OCI-LY1 (cell line): ENCODE results near the gene UFSP2.

Experiments
- H2AFZ ChIP-seq: fragments of 200-600 bp; sonication (generic), shearing (Covaris generic); 2 replicates; pipeline ENCODE4 v1.6.0; 2014; ENCODE audit warnings: antibody characterized with exemption, mild to moderate bottlenecking, low read length
- H3F3A ChIP-seq: fragments of 200-600 bp; sonication (generic), shearing (Covaris generic); 2 replicates; pipeline ENCODE4 v1.6.0; 2014; ENCODE audit warnings: mild to moderate bottlenecking, antibody characterized with exemption, low read length, moderate library complexity; ENCODE audit not compliant: insufficient read depth
- H3K27ac ChIP-seq: fragments of 200-600 bp; sonication (generic); 2 replicates; pipeline ENCODE4 v1.5.1; 2014; ENCODE audit warnings: low read length, mixed run types, mild to moderate bottlenecking, low read depth; ENCODE audit not compliant: poor library complexity, severe bottlenecking
- H3K27me3 ChIP-seq: fragments of 200-600 bp; sonication (generic); 2 replicates; pipeline ENCODE4 v1.6.0; 2014; ENCODE audit warnings: antibody characterized with exemption, mild to moderate bottlenecking, low read length, moderate library complexity; ENCODE audit not compliant: insufficient read depth
- H3K36me3 ChIP-seq: fragments of 200-600 bp; sonication (generic); 2 replicates; pipeline ENCODE4 v1.6.1; 2014; ENCODE audit warnings: mild to moderate bottlenecking, antibody characterized with exemption, low read length, moderate library complexity, mixed read lengths; ENCODE audit not compliant: insufficient read depth
- H3K4me1 ChIP-seq: fragments of 200-600 bp; sonication (generic); 2 replicates; pipeline ENCODE4 v1.5.1; 2014; ENCODE audit warnings: mild to moderate bottlenecking, low read length, moderate library complexity; ENCODE audit not compliant: insufficient read depth, severe bottlenecking
- H3K4me2 ChIP-seq: fragments of 200-600 bp; sonication (generic), shearing (Covaris generic); 2 replicates; pipeline ENCODE4 v1.6.1; 2014; ENCODE audit warnings: low read length
- H3K4me3 ChIP-seq: fragments of 200-600 bp; sonication (generic); 2 replicates; pipeline ENCODE4 v1.5.1; 2014; ENCODE audit warnings: low read length, low read depth, mild to moderate bottlenecking, mixed read lengths; ENCODE audit not compliant: poor library complexity, severe bottlenecking
- H3K79me2 ChIP-seq: fragments of 200-600 bp; shearing (Covaris generic); 2 replicates; pipeline ENCODE4 v1.6.1; 2016; ENCODE audit warnings: mixed run types, low read length, mixed read lengths; ENCODE audit not compliant: insufficient read depth
- H3K9ac ChIP-seq: fragments of 200-600 bp; sonication (generic), shearing (Covaris generic); 2 replicates; pipeline ENCODE4 v1.6.1; 2014; ENCODE audit warnings: mild to moderate bottlenecking, low read length, mixed read lengths
- H3K9me2 ChIP-seq: fragments of 200-600 bp; sonication (generic), shearing (Covaris generic); 2 replicates; pipeline ENCODE4 v1.6.1; 2014; ENCODE audit warnings: low read depth, mild to moderate bottlenecking, low read length, mixed read lengths
- H3K9me3 ChIP-seq: fragments of 200-600 bp; shearing (Covaris generic); 2 replicates; pipeline ENCODE4 v1.6.1; 2014; ENCODE audit warnings: low read length, mixed read lengths
- H4K20me1 ChIP-seq: fragments of 200-600 bp; sonication (generic), shearing (Covaris generic); 2 replicates; pipeline ENCODE4 v1.6.0; 2016; ENCODE audit warnings: mild to moderate bottlenecking, low read length; ENCODE audit not compliant: insufficient read depth
- EZH2 ChIP-seq: fragments of 200-600 bp; sonication (generic), shearing (Covaris generic); IDR thresholded peaks from 2 replicates; pipeline ENCODE4 v1.8.0; 2017; ENCODE audit warnings: borderline replicate concordance, mixed run types, mild to moderate bottlenecking, antibody characterized with exemption, low read length, moderate library complexity, mixed read lengths
- TF ChIP-seq, protein P1 (sequence below): fragments of 200-600 bp; sonication (generic), shearing (Covaris generic); IDR thresholded peaks from 2 replicates; pipeline ENCODE4 v1.5.1; 2017; ENCODE audit warnings: mild to moderate bottlenecking, antibody characterized with exemption, low read length, moderate library complexity, mixed read lengths

Gene UFSP2

DNA sequence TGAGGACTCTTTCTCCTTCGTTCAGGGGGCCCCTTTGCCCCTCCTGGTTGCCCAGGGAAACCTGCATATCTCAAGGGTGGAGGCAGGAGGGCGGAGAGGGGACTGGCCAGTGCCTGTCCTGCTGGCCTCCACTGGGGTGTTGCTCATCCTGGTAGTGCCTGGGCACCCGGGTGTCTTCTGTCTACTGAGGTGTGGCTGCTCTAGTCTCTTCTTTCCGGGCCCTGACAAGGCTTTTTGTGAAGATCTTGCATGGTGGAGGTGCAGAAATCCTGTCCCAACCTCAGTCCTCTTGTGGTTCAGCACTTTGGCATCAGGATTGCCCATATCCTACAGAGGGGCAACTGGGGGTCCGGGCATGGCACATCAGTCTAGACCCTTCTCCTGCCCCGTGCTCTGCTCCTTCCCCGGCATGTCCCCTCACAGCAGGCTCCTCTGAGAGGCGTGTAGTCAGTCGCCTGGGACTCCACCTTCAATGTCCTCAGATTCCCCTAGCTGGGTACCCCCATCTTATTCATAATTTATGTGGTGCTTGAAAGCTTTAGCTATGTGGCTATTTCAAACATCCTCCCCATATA, 43.9 kb upstream of the UFSP2 start:
- no peak overlapping the region for H3K27ac ChIP-seq
- no peaks in the 10 kb centered on the region for H3K9me2 ChIP-seq
- no peaks in the 10 kb centered on the region for H3K79me2 ChIP-seq
- H2AFZ ChIP-seq: no peak overlapping the region
- H3K4me2 ChIP-seq: peak overlapping the region; percentile 85; the same call in 1 of the 2 replicates
- no peak overlapping the region for H3K9ac ChIP-seq
- no peaks in the 10 kb centered on the region; the same call in 1 of the 2 replicates for H3K27me3 ChIP-seq
- no peaks in the 10 kb centered on the region for H4K20me1 ChIP-seq
- H3K9me3 ChIP-seq: no peaks in the 10 kb centered on the region
- no peaks in the 10 kb centered on the region for H3K36me3 ChIP-seq
- H3K4me3 ChIP-seq: peak overlapping the region; percentile 67
- no peaks in the 10 kb centered on the region; the same call in 1 of the 2 replicates for H3F3A ChIP-seq
- H3K4me1 ChIP-seq: peaks cover 26% of the 10 kb centered on the region
- no peak for TF ChIP-seq EZH2
- TF ChIP-seq, protein P1, sequence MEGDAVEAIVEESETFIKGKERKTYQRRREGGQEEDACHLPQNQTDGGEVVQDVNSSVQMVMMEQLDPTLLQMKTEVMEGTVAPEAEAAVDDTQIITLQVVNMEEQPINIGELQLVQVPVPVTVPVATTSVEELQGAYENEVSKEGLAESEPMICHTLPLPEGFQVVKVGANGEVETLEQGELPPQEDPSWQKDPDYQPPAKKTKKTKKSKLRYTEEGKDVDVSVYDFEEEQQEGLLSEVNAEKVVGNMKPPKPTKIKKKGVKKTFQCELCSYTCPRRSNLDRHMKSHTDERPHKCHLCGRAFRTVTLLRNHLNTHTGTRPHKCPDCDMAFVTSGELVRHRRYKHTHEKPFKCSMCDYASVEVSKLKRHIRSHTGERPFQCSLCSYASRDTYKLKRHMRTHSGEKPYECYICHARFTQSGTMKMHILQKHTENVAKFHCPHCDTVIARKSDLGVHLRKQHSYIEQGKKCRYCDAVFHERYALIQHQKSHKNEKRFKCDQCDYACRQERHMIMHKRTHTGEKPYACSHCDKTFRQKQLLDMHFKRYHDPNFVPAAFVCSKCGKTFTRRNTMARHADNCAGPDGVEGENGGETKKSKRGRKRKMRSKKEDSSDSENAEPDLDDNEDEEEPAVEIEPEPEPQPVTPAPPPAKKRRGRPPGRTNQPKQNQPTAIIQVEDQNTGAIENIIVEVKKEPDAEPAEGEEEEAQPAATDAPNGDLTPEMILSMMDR: no peak

DNA sequence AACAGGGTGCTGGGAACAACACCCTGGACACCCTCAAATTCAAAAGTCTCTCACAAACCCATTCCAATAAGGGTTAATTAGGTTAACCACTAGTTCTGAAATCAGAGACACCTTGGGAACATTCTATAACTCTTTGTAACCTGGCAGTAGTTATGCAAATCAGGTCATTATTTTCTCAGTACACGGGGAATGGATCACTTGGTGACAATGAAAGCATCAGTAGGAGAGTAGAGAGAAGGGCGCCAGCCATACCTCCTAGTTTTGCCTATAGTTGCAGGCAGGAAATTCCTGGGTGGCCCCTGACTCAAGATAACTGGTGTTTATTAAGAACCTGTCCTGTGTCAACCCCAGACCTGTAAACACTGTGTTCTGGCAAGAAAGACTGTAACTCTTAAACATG, 43.2 kb upstream of the UFSP2 start:
- no peak overlapping the region for H2AFZ ChIP-seq

DNA sequence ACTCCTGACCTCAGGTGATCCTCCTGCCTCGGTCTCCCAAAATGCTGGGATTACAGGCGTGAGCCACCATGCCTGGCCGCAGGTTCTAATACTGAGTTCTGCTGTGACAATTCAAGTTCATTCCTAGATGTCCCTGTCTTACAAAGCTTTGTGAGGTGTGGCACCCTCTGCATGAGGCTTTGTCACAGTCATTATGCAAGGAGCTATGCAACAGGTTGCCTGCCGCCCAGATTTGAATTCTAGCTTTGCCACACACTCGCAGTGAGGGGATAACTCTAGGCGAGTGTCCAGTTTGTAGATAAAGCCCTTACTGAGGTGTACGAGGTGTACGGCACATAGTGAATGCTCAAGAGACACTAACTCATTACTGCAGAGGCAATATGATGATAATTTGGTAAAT, 42.2 kb upstream of the UFSP2 start:
- no peak overlapping the region for H3K27ac ChIP-seq
- no peaks in the 10 kb centered on the region for H3K9me3 ChIP-seq
- H3K9ac ChIP-seq: no peak overlapping the region

More for the DNA sequence above, 43.2 kb upstream of the UFSP2 start:
- Histone ChIP-seq H3K4me1 (peaks cover 26% of the 10 kb centered on the region), H3K27me3 (no peaks in the 10 kb centered on the region; the same call in 1 of the 2 replicates), H3K9ac (no peak overlapping the region), H3K36me3 (no peaks in the 10 kb centered on the region), H3K9me2 (no peaks in the 10 kb centered on the region), H3K79me2 (no peaks in the 10 kb centered on the region), H4K20me1 (no peaks in the 10 kb centered on the region), H3K27ac (no peak overlapping the region), H3K9me3 (no peaks in the 10 kb centered on the region), H3K4me2 (peak overlapping the region; percentile 85; the same call in 1 of the 2 replicates), H3K4me3 (no peak overlapping the region), H3F3A (no peaks in the 10 kb centered on the region; the same call in 1 of the 2 replicates)
- TF ChIP-seq, protein P1: no peak
- no peak for TF ChIP-seq EZH2

More for the DNA sequence above, 42.2 kb upstream of the UFSP2 start:
- no peaks in the 10 kb centered on the region for H3F3A ChIP-seq
- H3K4me2 ChIP-seq: no peak overlapping the region
- H4K20me1 ChIP-seq: no peaks in the 10 kb centered on the region
- H2AFZ ChIP-seq: no peak overlapping the region
- TF ChIP-seq, protein P1: no peak
- no peak for TF ChIP-seq EZH2
- peaks cover 26% of the 10 kb centered on the region for H3K4me1 ChIP-seq
- no peaks in the 10 kb centered on the region for H3K36me3 ChIP-seq
- H3K79me2 ChIP-seq: no peaks in the 10 kb centered on the region
- H3K4me3 ChIP-seq: no peak overlapping the region
- H3K9me2 ChIP-seq: no peaks in the 10 kb centered on the region
- H3K27me3 ChIP-seq: no peaks in the 10 kb centered on the region; the same call in 1 of the 2 replicates
